ENCODE results near the gene DGKH. TPM values are rescaled to one million over a fixed set of nuclear protein-coding genes. Genes with fewer than 3 reads are reported as not detected.

DGKH gene
- total RNA-seq, 1 experiment from 2014 or later: 22.8 TPM

GRCh38 chr13:42275098-42275471 lies 226.6 kb downstream of the DGKH start:
- in situ Hi-C loops (cut with HindIII; ENCODE audit: low pct_unique_long_range_greater_than_20kb, low sequenced_read_pairs): no loop called here

DNA sequence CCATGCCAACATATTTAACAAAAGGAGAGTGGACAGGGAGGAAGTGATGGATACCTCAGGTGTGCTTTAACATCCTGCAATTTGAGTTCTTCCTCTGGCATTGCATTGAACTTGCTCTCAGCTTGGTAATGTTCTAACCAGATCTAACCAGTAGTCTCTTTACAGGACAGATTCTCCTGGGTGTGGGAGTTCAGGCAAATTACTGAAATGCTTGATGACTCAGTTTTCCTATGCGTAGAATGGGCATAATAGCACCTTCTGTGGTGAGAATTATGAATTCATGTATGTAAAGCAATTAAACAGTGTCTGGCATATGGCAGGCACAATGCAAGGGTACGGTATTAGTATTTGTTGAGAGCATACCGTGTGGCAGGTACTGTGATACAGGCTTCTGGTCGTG lies 227.1 kb downstream of the DGKH start:
- Histone ChIP-seq H3K4me1 (ENCODE audit: control insufficient read depth, insufficient read depth, low read length) (no peaks in the 10 kb centered on the region; the same call in 1 of the 2 replicates), H3K27me3 (ENCODE audit: control insufficient read depth, insufficient read depth, low read length) (no peaks in the 10 kb centered on the region), H3K4me3 (ENCODE audit: low read depth in 2 of 2, low read length in 2 of 2) (no peak overlapping the region), H3K9me3 (ENCODE audit: control insufficient read depth, insufficient read depth, low read depth, low read length) (peaks cover 6% of the 10 kb centered on the region; the same call in 1 of the 2 replicates), H3K36me3 (ENCODE audit: control insufficient read depth, insufficient read depth, low read length) (no peaks in the 10 kb centered on the region), H3K27ac (ENCODE audit: low read length) (no peak overlapping the region)
- intact Hi-C loops (cut with micrococcal nuclease; ENCODE audit: unreplicated experiment): no loop called here
- ATAC-seq: no peak
- in situ Hi-C loops (cut with HindIII; ENCODE audit: low pct_unique_long_range_greater_than_20kb, low sequenced_read_pairs): no loop called here
- CTCF ChIA-PET: no interaction called here
- no TSS peak for BruUV-seq (replicated peaks)
- DNase-seq (ENCODE audit: low read depth, low spot score): no peak
- POLR2A ChIA-PET: no interaction called here
- TF ChIP-seq, protein P1, sequence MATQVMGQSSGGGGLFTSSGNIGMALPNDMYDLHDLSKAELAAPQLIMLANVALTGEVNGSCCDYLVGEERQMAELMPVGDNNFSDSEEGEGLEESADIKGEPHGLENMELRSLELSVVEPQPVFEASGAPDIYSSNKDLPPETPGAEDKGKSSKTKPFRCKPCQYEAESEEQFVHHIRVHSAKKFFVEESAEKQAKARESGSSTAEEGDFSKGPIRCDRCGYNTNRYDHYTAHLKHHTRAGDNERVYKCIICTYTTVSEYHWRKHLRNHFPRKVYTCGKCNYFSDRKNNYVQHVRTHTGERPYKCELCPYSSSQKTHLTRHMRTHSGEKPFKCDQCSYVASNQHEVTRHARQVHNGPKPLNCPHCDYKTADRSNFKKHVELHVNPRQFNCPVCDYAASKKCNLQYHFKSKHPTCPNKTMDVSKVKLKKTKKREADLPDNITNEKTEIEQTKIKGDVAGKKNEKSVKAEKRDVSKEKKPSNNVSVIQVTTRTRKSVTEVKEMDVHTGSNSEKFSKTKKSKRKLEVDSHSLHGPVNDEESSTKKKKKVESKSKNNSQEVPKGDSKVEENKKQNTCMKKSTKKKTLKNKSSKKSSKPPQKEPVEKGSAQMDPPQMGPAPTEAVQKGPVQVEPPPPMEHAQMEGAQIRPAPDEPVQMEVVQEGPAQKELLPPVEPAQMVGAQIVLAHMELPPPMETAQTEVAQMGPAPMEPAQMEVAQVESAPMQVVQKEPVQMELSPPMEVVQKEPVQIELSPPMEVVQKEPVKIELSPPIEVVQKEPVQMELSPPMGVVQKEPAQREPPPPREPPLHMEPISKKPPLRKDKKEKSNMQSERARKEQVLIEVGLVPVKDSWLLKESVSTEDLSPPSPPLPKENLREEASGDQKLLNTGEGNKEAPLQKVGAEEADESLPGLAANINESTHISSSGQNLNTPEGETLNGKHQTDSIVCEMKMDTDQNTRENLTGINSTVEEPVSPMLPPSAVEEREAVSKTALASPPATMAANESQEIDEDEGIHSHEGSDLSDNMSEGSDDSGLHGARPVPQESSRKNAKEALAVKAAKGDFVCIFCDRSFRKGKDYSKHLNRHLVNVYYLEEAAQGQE (IDR thresholded peaks at IDR 0.05; ENCODE audit: insufficient read depth in 1 of 2, low read depth in 2 of 2, low read length in 1 of 2): no peak
- TF ChIP-seq TCF7L2 (IDR thresholded peaks at IDR 0.05; ENCODE audit: low read depth, low read length) (no peak), SIN3A (IDR thresholded peaks at IDR 0.05; ENCODE audit: borderline replicate concordance, insufficient read depth, low read depth, low read length) (no peak), POLR2AphosphoS5 (IDR thresholded peaks at IDR 0.05; ENCODE audit: low read depth, low read length) (no peak)
- TF ChIP-seq, protein P2, sequence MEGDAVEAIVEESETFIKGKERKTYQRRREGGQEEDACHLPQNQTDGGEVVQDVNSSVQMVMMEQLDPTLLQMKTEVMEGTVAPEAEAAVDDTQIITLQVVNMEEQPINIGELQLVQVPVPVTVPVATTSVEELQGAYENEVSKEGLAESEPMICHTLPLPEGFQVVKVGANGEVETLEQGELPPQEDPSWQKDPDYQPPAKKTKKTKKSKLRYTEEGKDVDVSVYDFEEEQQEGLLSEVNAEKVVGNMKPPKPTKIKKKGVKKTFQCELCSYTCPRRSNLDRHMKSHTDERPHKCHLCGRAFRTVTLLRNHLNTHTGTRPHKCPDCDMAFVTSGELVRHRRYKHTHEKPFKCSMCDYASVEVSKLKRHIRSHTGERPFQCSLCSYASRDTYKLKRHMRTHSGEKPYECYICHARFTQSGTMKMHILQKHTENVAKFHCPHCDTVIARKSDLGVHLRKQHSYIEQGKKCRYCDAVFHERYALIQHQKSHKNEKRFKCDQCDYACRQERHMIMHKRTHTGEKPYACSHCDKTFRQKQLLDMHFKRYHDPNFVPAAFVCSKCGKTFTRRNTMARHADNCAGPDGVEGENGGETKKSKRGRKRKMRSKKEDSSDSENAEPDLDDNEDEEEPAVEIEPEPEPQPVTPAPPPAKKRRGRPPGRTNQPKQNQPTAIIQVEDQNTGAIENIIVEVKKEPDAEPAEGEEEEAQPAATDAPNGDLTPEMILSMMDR (IDR thresholded peaks at IDR 0.05): no peak

More at GRCh38 chr13:42275098-42275471, 226.6 kb downstream of the DGKH start:
- DNase-seq (ENCODE audit: low read depth, low spot score) (no peak), ATAC-seq (no peak)
- Histone ChIP-seq H3K27me3 (ENCODE audit: control insufficient read depth, insufficient read depth, low read length) (no peaks in the 10 kb centered on the region), H3K36me3 (ENCODE audit: control insufficient read depth, insufficient read depth, low read length) (no peaks in the 10 kb centered on the region), H3K9me3 (ENCODE audit: control insufficient read depth, insufficient read depth, low read depth, low read length) (peaks cover 7% of the 10 kb centered on the region; the same call in 1 of the 2 replicates), H3K4me1 (ENCODE audit: control insufficient read depth, insufficient read depth, low read length) (no peaks in the 10 kb centered on the region; the same call in 1 of the 2 replicates), H3K4me3 (ENCODE audit: low read depth in 2 of 2, low read length in 2 of 2) (no peak overlapping the region), H3K27ac (ENCODE audit: low read length) (no peak overlapping the region)
- ChIA-PET POLR2A (no interaction called here), CTCF (no interaction called here)
- TF ChIP-seq POLR2AphosphoS5 (IDR thresholded peaks at IDR 0.05; ENCODE audit: low read depth, low read length): no peak
- TF ChIP-seq, protein P2 (IDR thresholded peaks at IDR 0.05): no peak
- TF ChIP-seq SIN3A (IDR thresholded peaks at IDR 0.05; ENCODE audit: borderline replicate concordance, insufficient read depth, low read depth, low read length): no peak
- TF ChIP-seq TCF7L2 (IDR thresholded peaks at IDR 0.05; ENCODE audit: low read depth, low read length): no peak
- TF ChIP-seq, protein P1 (IDR thresholded peaks at IDR 0.05; ENCODE audit: insufficient read depth in 1 of 2, low read depth in 2 of 2, low read length in 1 of 2): no peak
- intact Hi-C loops (cut with micrococcal nuclease; ENCODE audit: unreplicated experiment): no loop called here
- no TSS peak for BruUV-seq (replicated peaks)
